ENCODE measurements around the gene MTG2.
A peak's percentile ranks its signal among the peaks of the same experiment; 100 is the strongest.
"Not testable (repeated sequence)": the region's sequence is repeated elsewhere in the genome, so short reads cannot be mapped to it uniquely, and the experiment has no call there.

Gene MTG2

DNA sequence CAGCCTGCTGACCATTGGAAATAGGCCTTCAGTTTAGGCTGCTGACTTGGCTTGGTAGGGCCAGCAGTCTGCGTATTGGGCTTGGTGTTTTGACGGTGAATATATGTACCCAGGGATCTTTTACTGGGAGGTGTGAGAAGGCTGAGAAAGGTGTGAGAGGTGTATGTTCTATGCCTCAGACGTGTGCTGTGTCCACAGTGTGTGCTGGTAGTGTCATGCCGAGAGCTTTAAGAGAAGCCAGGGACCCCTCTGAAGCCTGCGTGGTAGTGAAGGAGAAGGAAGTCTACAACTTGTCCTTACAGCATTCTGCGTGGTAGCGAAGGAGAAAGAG lies 37.2 kb upstream of the MTG2 start:
- DNase-seq (ENCODE audit: low spot score) = no peak

DNA sequence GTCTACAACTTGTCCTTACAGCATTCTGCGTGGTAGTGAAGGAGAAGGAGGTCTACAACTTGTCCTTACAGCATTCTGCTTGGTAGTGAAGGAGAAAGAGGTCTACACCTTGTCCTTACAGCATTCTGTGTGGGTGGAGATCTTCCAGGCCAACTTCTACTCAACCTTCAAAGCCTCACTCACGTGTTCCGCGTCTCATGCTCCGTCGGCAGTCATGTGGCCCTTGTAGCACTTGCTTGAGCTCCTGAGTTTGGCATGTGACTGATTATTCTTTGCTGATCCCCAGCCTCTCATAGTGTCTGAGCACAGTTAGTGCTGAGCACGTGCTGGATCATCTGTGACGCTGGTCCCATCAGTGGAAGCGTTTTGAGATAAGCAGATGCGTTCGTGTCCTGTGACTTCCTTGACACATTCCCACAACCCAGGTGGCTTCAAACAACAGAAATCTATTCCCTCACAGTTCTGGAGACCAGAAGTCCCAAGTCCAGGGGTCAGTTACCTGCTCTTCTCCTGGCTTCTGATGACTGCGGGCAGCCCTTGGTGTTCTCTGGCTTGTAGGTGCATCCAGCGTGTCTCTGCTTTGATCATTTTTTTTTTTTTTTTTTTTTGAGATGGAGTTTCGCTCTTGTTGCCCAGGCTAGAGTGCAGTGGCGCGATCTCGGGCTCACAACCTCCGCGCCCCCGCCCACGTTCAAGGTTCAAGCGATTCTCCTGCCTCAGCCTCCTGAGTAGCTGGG lies 36.6 kb upstream of the MTG2 start:
- peak; percentile 28 for DNase-seq (ENCODE audit: low spot score)

GRCh38 chr20:62147125-62147524 lies 35.7 kb upstream of the MTG2 start:
- DNase-seq (ENCODE audit: low spot score) = no peak

DNA sequence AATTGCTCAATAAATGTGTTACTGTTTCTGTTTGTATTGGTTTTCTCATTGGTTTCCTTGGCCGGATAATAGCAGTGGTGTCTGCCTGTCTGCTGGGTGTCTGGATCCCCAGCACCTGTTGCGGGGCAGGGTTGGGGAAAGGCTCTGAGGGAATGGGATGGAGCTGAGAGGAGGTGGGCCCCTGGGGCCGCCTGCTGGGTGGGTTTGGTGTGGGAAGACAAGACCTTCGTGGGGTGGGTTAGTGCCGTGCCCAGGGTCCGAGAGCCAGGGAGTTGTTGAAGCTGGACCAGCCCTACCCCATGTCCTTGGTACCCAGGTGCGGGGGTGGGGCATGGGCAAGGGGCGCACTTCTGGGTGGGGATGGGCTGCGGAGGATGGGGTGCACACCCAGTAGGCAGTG lies 35.3 kb upstream of the MTG2 start:
- DNase-seq (ENCODE audit: low spot score) = no peak

DNA sequence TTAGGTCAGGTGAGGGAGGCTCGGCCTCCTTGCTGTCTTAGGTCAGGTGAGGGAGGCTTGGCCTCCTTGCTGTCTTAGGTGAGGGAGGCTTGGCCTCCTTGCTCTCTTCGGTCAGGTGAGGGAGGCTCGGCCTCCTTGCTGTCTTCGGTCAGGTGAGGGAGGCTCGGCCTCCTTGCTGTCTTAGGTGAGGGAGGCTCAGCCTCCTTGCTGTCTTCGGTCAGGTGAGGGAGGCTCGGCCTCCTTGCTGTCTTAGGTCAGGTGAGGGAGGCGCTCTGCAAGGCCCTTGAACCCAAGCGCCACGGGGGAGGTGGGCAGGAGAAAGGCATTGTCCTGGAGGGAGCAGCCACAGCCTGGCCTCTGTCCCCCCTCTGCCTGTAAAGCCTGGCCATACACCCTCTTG lies 34.4 kb upstream of the MTG2 start:
- DNase-seq (ENCODE audit: low spot score) = not testable (repeated sequence)

DNA sequence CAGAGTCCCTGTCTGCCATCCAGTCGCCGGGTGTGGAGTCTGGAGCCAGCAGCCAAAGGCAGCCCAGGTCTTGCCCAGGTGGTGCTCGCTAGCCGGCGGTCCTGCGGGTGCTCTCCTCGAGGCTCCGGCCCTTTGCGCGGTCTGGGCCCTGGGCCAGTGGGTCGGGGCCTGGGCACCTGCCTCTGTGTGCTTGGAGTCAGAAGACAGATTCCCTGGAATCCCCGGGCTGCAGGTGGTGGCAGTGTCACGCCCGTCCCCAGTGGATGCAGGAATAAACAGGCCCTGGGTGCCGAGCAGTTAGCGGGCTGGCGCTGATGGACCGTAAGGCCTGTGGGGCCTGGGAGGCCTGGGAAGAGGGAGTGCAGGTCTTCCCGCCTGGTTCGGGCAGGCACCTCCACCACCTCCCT lies 33.9 kb upstream of the MTG2 start:
- no peak for DNase-seq (ENCODE audit: low spot score)

GRCh38 chr20:62149532-62150309 lies 33.1 kb upstream of the MTG2 start:
- no peak for DNase-seq (ENCODE audit: low spot score)

GRCh38 chr20:62150310-62150575 lies 32.6 kb upstream of the MTG2 start:
- no peak for DNase-seq (ENCODE audit: low spot score)

DNA sequence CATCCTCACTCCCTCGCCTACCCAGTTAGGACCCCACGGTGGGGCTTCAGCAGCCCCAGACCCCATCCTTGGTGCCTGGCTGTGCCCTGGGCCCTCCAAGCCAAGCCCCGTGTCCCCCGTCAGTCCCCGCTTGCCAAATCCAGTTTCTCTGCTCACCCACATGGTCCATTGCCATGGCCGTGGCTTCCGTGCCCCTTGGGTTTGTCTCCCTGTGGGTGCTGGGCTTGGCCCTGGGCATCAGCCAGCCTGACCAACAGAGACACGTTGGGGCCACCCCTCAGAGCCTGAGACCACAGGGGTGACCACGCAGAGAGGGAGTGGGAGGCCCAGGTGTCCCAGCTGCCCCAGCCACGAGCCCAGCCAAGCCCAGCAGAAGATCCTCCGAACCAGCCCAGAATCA lies 31.6 kb upstream of the MTG2 start:
- no peak for DNase-seq (ENCODE audit: low spot score)

DNA sequence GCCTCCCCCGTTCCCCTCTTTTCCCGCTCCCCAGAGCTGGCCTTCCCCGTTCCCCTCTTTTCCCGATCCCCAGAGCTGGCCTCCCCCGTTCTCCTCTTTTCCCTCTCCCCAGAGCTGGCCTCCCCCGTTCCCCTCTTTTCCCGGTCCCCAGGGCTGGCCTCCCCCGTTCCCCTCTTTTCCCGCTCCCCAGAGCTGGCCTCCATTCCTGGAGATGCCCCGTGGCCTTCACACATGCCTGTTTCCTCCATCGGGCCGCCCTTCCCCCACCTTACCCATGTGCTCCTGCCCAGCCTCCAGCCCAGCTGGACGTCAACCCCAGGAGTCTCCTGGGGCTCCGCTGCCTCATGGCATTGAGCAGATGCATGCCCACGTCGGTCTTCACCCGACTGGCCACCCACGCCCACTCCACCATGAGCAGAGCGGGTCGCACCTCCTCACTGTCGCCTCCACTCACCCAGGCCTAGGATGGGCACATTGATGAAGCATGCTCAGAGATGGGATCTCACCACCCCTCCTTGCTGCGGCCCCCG lies 30.9 kb upstream of the MTG2 start:
- DNase-seq (ENCODE audit: low spot score) = no peak

DNA sequence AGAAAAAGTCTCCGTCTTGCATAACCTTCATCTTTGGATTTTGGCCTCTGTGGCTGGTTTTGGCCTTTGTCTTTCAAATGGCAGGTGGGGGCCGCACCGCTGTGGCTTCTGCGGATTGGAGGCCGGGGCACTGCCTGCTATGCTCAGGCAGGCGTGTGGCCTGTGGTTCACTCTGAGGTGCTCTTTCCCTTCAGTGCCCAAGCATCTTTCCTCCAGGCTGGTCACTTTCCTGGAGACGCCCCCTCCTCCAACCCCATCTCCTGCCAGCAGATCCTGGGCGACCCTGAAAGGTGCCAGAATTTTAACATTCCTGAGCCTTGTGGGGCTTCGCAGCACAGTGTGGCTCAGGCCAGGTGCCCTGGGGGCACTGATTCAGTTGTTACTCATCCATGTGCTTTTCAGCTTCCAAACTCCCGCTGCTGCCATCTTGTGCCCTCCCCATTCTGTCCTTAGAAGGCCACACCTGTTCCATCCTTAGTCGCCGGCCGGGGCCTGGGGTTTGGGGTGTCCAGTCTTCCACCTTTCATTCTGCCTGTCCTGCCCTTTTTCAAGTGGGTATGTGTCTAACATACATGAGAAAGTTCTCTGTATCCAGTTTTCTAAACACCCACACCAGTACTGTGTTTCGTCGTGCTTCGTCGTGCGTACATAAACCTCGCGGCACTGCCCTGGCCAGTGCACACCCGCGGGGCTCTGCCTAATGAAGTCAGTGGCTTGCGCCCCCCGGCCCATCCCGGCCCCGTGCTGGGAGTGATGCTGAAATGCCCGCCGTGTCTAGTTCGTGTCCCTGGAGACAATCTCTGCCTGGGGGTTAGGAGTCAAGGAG lies 27.2 kb upstream of the MTG2 start:
- no peak for DNase-seq (ENCODE audit: low spot score)

GRCh38 chr20:62156254-62156556 lies 26.6 kb upstream of the MTG2 start:
- no peak for DNase-seq (ENCODE audit: low spot score)

DNA sequence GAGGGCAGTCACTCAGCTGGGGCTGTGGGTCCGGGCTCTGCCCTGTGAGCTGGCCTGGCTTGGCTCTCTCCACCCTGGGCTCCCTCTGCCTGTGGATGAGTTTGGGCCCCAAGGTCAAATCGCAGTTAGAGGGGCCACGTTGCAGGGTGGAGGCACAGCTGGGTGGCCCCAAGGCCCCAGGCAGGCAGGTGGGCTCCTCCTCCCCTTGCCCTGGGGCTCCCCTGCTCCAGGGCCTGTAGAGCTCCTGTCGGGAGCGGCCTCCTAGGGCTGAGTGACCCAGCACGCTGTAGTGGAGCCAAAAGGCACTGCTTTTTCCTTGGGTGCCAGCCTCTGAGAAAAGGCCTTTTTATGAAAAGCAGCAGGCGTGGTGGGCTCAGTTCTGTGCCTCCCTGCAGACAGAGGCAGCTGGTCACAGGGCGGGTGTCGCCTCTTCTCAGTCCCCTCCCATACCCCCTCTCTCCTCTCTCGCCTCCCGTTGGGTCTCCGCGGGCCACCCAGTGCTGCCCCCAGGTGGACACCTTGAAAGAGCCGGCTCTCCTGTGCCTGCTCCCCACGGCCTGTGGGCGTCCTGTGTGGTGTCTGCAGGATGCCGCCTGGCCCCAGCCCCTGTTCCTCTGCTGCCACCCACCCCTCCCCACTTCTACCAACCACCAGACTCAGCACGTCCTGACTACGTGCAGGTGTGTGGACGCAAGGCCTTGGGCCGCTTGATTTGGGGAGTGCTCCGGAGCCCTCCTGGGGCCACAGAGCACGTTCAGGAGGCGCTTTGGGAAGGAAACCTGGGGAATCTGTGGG lies 26.0 kb upstream of the MTG2 start:
- DNase-seq (ENCODE audit: low spot score) = peak; percentile 68

DNA sequence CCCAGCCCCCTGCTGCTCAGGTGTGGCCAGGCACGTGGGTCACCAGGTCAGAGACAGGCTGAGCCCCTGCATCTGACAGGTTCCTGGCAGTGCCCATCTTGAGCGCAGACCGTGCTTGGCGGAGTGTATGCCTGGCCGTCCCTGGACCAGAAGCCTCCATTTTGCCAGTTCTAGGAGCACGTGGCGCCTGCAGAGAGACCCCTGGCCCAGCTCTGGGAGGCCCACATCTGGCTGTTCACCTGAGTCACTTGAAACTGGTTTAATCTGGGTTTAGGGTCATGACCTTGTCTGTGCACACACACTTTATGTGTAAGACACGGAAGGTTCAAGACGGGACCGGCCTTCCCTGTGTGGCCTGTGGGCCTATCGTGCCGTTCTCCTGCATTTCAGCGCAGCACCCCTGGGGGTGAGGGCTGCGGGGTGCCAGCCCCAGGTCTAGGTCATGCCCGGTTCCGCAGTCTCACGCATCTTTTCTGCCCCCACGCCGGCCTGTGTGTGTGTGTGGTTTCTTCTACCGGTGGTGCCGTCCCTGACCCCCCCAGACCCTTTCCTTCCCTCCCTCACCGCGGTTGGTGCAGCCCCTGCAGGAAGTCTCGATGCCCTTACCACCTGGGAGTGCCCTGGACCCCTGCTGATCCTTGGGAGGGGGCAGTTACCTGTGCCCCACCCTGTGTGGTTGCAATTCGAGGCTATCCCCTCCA lies 25.3 kb upstream of the MTG2 start:
- DNase-seq (ENCODE audit: low spot score) = no peak

DNA sequence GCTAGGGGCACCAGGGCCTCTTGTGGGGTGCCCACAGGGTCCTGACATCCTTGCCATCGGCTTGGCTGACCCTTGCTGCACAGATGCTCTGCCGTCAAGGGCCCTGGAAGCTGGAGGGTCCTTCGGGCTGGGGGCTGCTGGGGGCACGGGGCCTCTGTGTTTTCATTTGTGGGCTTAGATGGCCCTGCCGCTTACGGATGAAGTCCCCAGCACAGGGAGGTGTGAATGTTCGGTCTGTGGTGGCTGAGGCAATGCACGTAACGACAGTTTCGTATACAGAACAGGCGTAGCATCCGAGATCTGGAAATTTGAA lies 24.8 kb upstream of the MTG2 start:
- DNase-seq (ENCODE audit: low spot score) = no peak

GRCh38 chr20:62158541-62158940 lies 24.3 kb upstream of the MTG2 start:
- DNase-seq (ENCODE audit: low spot score) = no peak

DNA sequence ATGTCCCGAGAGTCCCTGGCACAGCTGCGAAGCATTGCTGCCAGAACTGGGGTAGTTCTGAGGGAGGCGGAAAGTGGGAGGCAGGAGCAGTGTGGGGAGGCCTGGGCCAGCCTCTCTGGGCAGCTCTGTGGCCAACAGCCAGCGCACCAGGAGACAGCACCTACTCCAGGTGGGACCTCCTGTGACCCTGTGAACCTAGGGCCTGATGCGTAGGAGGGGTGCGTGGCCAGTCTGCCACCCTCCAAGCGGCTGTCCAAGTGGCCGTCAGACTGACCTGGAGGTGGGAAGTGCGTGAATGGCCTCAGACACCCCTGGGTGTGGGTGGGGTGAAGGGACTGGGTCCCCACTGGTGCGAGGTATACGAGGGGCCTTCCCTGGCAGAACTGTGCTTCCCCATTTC lies 23.8 kb upstream of the MTG2 start:
- no peak for DNase-seq (ENCODE audit: low spot score)

DNA sequence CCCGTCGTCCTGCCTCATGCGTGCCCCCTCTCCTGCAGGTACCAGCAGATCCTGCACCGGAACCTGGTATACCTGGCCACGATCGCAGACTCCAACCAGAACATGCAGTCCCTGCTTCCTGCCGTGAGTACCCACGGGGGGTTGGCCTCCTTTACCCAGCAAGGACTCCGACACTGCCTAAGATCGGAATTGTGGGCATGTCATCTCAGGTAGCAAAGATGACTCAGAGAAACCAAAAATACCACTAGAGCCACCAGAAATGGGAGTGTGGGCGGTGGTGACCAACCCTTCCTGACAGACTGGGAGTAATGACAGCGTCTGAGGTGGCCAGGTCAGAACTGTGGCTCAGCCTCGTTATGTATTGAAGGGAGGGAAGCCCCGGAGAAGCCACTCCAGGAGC lies 23.0 kb upstream of the MTG2 start:
- DNase-seq (ENCODE audit: low spot score) = no peak

DNA sequence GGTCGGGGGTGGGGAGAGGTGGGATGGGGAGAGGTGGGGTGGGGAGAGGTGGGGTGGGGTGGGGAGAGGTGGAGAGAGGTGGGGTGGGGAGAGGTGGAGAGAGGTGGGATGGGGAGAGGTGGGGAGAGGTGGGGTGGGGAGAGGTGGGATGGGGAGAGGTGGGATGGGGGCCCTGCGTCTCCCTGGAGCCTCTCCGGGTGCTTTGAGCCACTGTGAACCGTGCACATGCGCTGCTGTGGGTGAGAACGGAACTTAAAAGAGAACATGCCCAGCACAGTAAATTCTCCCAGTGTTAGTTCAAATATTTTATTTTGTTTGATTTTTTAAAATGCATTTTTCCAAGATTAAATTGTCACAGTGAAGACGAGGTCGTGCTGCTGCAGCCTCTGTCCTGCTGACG lies 22.6 kb upstream of the MTG2 start:
- DNase-seq (ENCODE audit: low spot score) = no peak

DNA sequence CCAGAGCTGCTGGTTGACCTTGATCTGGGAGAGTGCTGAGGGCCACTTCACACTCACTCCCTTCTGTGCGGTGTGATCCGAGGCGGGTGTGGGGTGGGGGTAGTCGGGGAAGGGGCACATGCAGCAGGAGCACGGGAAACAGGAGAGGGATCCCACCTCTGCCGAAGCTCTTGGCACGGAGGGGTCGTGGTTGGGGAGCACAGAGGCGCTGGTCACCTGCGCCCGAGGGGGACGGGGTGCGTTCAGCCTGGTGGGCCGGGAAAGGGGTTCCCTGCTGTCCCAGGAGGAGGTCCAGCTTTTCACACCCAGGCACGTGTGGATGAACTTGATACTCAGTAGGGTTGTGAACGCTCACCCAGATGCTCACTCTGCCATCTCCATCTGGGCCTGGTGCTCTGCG lies 22.0 kb upstream of the MTG2 start:
- DNase-seq (ENCODE audit: low spot score) = no peak

DNA sequence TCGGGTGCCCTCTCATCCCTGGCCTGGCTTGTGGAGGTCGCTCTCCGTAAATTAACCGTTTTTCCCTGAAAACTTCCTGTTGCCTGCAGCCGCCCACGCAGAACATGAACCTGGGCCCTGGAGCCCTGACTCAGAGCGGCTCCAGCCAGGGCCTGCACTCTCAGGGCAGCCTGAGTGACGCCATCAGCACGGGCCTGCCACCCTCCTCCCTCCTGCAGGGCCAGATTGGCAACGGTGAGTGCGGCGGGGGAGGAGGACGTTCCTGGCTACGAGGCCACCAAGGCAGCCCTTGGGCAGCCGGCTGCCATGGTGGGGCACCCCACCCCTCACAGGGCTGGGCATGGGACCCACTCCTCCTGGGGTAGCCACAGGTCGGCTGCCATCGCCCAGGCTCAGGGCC lies 21.5 kb upstream of the MTG2 start:
- DNase-seq (ENCODE audit: low spot score) = no peak

Measured in hematopoietic multipotent progenitor cell treated with erythropoietin and hydrocortisone succinate and interleukin-3 and kit ligand, for 17 days (in vitro differentiated cells).